ENCODE results near the gene SECISBP2L.

DNA sequence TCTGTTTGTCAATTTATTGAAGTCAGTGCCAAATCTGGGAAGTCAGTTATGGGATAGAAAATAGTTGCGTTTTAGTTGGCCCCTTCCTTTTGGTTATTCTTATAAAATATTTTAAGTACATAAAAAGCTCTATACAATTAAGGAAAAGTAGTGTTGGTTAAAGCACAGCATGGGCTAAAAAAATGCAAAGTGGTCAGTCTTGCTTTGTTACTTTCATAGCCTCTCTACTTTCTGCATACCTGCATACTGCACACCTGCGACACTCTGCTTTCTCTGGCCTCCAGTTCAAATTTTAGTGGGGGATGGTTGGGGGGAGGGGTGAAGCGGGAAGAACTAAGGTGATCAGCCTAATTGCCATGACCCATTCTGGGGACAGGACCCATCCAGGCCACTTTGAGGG, 60.7 kb downstream of the SECISBP2L start:
- TF ChIP-seq, protein P1, sequence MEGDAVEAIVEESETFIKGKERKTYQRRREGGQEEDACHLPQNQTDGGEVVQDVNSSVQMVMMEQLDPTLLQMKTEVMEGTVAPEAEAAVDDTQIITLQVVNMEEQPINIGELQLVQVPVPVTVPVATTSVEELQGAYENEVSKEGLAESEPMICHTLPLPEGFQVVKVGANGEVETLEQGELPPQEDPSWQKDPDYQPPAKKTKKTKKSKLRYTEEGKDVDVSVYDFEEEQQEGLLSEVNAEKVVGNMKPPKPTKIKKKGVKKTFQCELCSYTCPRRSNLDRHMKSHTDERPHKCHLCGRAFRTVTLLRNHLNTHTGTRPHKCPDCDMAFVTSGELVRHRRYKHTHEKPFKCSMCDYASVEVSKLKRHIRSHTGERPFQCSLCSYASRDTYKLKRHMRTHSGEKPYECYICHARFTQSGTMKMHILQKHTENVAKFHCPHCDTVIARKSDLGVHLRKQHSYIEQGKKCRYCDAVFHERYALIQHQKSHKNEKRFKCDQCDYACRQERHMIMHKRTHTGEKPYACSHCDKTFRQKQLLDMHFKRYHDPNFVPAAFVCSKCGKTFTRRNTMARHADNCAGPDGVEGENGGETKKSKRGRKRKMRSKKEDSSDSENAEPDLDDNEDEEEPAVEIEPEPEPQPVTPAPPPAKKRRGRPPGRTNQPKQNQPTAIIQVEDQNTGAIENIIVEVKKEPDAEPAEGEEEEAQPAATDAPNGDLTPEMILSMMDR (IDR thresholded peaks at IDR 0.05): no peak
- no peak for TF ChIP-seq ZFX (IDR thresholded peaks at IDR 0.05; ENCODE audit: borderline replicate concordance)

All from 22Rv1 (cell line).